Upper lobe of right lung (tissue), 1 donor: ENCODE results near the gene TACSTD2. TPM values are rescaled to one million over a fixed set of nuclear protein-coding genes. Genes with fewer than 3 reads are reported as not detected.
"Not testable (repeated sequence)": the region's sequence is repeated elsewhere in the genome, so short reads cannot be mapped to it uniquely, and the experiment has no call there.

Source experiments
- ATAC-seq: fragments of 200-7000 bp; cut with Tn5 transposase; one replicate; pipeline ENCODE4 v1.9.1; 2020; ENCODE audit warnings: mild to moderate bottlenecking, moderate library complexity
- DNase-seq: peaks from one replicate; pipeline ENCODE4 v3.0.0-alpha.2; 2020
- H3K27ac ChIP-seq: fragments of 200-600 bp; one replicate; pipeline ENCODE4 v1.8.0; 2022
- H3K27me3 ChIP-seq: fragments of 200-600 bp; one replicate; pipeline ENCODE4 v1.8.0; 2022; ENCODE audit warnings: mild to moderate bottlenecking
- H3K36me3 ChIP-seq: fragments of 200-600 bp; one replicate; pipeline ENCODE4 v1.8.0; 2022
- H3K4me1 ChIP-seq: fragments of 200-600 bp; one replicate; pipeline ENCODE4 v1.8.0; 2022
- H3K4me3 ChIP-seq: fragments of 200-600 bp; one replicate; pipeline ENCODE4 v1.8.0; 2022; ENCODE audit warnings: mild to moderate bottlenecking
- H3K9me3 ChIP-seq: fragments of 200-600 bp; one replicate; pipeline ENCODE4 v1.8.0; 2022
- CTCF ChIP-seq: fragments of 200-600 bp; IDR thresholded peaks from one replicate; pipeline ENCODE4 v1.8.0; 2022; ENCODE audit warnings: antibody characterized with exemption
- intact Hi-C: fragments of 100-400 bp; cut with DNase I; formaldehyde crosslinking; loops from one replicate; pipeline ENCODE4 v1.11.0; 2022
- total RNA-seq: library from RNA; stranded (reverse); fragmentation: NEBNext Ultra II Directional; extraction: Animal tissue kit (Norgen Biotek cat#: 25700); gene quantifications from one replicate; pipeline ENCODE4 v1.2.1, GENCODE V29; 2021
- donor health status: DM: no; HTN: yes; CAD: no; lungs with severe emphysema.

The TACSTD2 gene
- total RNA-seq, 1 donor from 2014 or later: 112 TPM

GRCh38 chr1:58586271-58586670 is 9.2 kb upstream of the TACSTD2 start:
- Histone ChIP-seq H3K4me3 (no peak overlapping the region), H3K4me1 (peaks cover 33% of the 10 kb centered on the region), H3K27me3 (no peaks in the 10 kb centered on the region), H3K27ac (peak overlapping the region; percentile 58), H3K36me3 (no peaks in the 10 kb centered on the region), H3K9me3 (no peaks in the 10 kb centered on the region)
- no peak for TF ChIP-seq CTCF
- DNase-seq (no peak), ATAC-seq (no peak)
- intact Hi-C loops: no loop called here

- intact Hi-C loops: no loop called here
- no peak for TF ChIP-seq CTCF
- H3K27me3 ChIP-seq: no peaks in the 10 kb centered on the region
- no peaks in the 10 kb centered on the region for H3K36me3 ChIP-seq
- H3K9me3 ChIP-seq: no peaks in the 10 kb centered on the region
- H3K4me1 ChIP-seq: peaks cover 33% of the 10 kb centered on the region
- H3K4me3 ChIP-seq: no peak overlapping the region
- ATAC-seq: peak; percentile 72
- peak overlapping the region; percentile 76 for H3K27ac ChIP-seq
- no peak for DNase-seq
Observed at GRCh38 chr1:58585581-58586151, 8.6 kb upstream of the TACSTD2 start.

- Histone ChIP-seq H3K4me1 (peaks cover 33% of the 10 kb centered on the region), H3K27ac (peak overlapping the region; percentile 76), H3K27me3 (no peaks in the 10 kb centered on the region), H3K4me3 (no peak overlapping the region), H3K36me3 (no peaks in the 10 kb centered on the region), H3K9me3 (no peaks in the 10 kb centered on the region)
- DNase-seq: no peak
- no peak for TF ChIP-seq CTCF
- ATAC-seq: peak; percentile 4
- intact Hi-C loops: no loop called here
Observed at GRCh38 chr1:58585166-58585565, 8.1 kb upstream of the TACSTD2 start.

- Histone ChIP-seq H3K27me3 (no peaks in the 10 kb centered on the region), H3K4me3 (no peak overlapping the region), H3K27ac (peak overlapping the region; percentile 76), H3K9me3 (no peaks in the 10 kb centered on the region), H3K4me1 (peaks cover 33% of the 10 kb centered on the region), H3K36me3 (no peaks in the 10 kb centered on the region)
- TF ChIP-seq CTCF: no peak
- intact Hi-C loops: no loop called here
- DNase-seq: peak; percentile 78
- peak; percentile 90 for ATAC-seq
Observed at GRCh38 chr1:58584082-58584895, 7.2 kb upstream of the TACSTD2 start.

GRCh38 chr1:58583496-58583895 is 6.4 kb upstream of the TACSTD2 start:
- peaks cover 33% of the 10 kb centered on the region for H3K4me1 ChIP-seq
- no peaks in the 10 kb centered on the region for H3K9me3 ChIP-seq
- DNase-seq (no peak), ATAC-seq (peak; percentile 44)
- TF ChIP-seq CTCF: no peak
- H3K27ac ChIP-seq: peak overlapping the region; percentile 76
- H3K4me3 ChIP-seq: no peak overlapping the region
- H3K36me3 ChIP-seq: no peaks in the 10 kb centered on the region
- H3K27me3 ChIP-seq: no peaks in the 10 kb centered on the region
- intact Hi-C loops: no loop called here

GRCh38 chr1:58582143-58582542 is 5.1 kb upstream of the TACSTD2 start:
- H3K36me3 ChIP-seq, H3K9me3 ChIP-seq, intact Hi-C loops, DNase-seq, ATAC-seq, H3K4me3 ChIP-seq, H3K27me3 ChIP-seq, H3K27ac ChIP-seq: not testable (repeated sequence)
- peaks cover 33% of the 10 kb centered on the region for H3K4me1 ChIP-seq
